GF-D8 (cell line): ENCODE results near the gene CUX1.
"Not testable (repeated sequence)": the region's sequence is repeated elsewhere in the genome, so short reads cannot be mapped to it uniquely, and the experiment has no call there.

Experiments used
- DNase-seq: peaks from one replicate; lab custom pipeline; 2025; lab: John Stamatoyannopoulos, UW

The CUX1 gene

DNA sequence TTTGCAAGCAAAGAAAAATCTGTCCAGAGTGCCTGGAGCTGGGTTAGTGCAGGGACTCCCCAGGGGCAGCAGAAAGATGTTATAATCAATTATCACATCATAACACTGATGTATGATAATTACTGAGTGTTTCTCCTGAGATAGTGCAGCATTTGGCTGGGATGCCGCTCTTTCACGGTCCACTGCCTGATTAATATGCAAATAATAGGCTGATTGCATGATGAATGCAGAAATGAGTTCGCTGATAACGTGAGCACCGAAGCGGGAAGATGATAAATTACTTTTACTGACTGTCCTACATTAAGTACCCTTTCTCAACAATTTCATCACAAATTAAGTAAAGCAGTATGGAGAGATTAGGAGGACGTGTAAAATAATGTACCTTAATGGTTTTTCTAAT lies 397.8 kb downstream of the CUX1 start:
- DNase-seq, result no peak

DNA sequence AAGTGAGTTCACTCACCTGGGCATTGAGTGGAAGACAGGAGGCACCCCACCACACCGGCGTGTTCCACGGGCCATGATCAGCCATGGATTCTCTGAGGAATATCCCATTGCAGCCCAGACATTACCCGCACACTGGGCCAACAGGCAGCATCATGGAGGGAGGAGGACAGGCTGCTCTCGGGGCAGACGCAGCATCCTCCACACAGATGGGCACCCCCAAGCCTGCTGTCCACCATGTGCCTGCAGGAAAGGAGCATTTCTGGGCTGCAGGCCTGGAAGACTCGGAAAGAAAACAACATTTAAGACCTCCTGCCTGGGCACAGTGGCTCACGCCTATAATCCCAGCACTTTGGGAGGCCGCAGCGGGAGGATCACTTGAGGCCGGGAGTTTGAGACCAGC lies 398.3 kb downstream of the CUX1 start:
- DNase-seq, result no peak

DNA sequence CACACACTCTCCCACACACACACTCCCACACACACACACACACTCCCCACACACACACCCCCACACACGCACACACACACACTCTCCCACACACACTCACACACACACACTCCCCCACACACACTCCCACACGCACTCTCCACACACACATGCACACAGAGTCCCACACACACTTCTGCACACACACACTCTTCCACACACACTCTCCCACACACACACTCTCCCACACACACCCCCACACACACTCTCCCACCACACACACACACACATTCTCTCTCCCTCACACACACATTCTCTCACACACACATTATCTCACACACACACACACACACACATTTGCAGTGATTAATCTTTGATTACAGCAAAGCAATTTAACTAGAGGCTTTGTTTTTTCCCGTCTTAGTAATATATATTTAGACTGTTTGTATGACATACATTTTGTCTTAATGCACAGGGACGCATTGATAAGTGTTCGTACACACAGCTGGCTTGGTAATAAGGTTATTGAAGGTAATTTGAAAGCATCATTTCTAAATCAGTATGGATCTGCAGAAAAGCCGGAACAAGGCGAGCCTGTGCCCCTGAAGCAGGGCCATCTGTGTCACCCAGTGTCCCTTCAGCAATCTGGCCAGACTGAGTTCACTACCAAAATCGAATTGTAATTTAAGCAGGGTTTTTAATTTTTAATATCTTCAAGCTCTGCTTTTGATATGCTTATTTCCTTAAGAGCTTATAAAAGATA lies 399.3 kb downstream of the CUX1 start:
- DNase-seq, result no peak

DNA sequence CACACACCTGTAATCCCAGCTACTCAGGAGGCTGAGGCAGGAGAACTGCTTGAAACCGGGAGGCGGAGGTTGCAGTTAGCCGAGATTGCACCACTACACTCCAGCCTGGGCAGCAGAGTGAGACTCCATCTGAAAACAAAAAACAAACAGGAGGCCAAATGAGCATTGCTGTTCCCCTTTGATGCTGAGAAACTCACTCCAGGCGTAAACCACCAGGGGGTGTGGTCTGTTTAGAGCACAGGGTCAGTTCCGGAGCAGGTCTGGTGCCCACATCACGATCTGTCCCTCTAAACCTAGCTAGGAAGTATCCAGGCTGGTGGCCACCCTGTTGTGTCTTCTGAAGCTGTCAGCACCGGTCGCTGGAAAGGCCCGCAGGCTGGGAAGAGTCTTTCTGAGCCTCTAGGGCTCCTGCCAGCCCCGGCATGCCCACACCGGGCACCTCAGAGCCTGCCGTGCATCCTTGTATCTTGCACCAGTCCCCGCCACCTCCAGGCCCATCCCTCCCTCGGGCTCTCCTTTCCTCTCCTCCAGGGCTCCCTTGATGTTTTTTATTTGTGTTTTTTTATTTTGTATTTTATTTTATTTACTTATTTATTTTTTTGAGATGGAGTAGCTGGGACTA lies 402.9 kb downstream of the CUX1 start:
- no peak for DNase-seq

DNA sequence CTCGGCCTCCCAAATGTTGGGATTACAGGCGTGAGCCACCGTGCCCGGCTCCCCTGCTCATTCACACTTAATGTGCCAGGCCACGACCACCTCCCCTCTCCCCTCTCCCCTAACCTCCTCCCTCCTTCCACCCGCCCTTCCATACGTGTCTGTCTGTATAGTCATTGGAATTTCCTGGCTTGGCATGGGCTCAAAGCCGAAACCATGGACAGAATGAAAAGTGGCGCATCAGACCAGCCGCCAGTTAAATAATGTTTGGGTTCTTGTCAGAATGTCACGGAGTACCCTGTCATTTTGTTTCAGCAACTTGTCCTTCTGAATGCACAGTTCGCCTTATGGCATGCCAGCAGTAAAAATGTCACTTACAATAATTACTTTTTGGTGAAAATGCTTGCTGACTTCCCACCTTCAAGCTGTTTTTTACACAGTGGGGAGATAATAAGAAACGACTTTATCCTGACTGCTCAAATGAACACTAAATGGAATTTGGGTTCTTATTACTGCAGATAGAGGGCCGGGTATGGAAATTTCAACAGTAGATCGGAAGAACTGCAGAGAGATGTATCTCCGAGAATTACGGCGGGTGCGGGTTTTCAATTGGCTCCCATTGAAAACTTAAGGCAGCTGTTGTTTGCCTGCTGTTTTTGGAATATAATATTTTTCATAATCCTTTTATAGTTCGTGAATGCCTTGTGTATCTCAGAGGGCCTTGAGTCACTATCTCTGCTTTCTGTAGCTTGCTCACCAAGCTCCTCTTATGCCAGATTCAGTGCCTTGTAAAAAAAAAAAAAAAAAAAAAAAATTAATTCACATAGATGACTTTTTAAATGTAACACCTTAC lies 403.8 kb downstream of the CUX1 start:
- DNase-seq, result no peak

DNA sequence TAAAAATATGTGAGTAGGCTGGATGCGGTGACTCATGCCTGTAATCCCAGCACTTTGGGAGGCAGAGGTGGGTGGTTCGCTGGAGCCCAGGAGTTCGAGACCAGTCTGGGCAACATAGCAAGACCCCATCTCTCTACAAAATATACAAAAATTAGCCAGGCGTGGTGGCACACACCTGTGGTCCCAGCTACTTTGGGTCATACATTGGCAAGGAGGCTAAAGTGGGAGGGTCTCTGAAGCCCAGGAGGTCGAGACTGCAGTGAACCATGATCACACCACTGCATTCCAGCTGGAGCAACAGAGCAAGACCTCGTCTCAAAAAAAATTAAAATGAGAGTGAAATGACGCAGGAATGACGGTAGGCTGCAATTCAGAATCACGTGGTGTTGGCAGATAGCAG lies 404.5 kb downstream of the CUX1 start:
- DNase-seq, result no peak

DNA sequence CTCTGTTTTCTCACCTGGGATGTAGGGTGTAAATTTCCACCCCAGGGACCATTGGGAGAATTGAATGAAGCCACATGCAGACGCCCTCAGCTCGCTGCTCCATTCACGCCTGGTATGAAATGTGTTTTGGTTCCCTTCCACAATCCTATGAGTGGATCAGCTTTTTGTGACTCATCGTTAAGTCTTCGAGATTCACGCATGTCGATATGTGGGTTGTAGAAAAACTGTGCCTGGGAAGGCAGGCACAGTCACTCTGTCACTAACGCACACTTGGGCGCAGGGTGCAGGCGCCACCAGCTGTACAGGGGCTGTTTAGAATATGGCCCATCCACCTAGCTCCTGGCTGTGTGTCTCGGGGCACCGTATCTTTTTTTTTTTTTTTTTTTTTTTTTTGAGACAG lies 405.0 kb downstream of the CUX1 start:
- no peak for DNase-seq

DNA sequence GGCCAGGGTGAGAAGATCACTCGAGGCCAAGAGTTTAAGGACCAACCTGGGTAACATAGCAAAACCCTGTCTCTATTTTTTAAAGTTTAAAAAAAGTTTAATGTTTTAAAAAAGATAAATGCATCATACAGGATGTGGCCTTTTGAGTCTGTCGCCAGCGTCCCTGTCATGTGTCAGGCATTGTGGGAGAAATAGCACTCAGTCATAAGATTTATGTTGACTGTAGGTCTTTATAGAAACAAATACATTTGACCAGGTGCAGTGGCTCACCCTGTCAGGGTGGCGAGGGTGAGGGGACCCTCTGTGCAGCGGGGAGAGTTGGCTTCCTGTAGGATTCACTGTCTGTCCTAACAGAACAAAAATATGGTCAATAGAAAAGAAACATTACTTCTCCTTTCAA lies 405.8 kb downstream of the CUX1 start:
- no peak for DNase-seq

DNA sequence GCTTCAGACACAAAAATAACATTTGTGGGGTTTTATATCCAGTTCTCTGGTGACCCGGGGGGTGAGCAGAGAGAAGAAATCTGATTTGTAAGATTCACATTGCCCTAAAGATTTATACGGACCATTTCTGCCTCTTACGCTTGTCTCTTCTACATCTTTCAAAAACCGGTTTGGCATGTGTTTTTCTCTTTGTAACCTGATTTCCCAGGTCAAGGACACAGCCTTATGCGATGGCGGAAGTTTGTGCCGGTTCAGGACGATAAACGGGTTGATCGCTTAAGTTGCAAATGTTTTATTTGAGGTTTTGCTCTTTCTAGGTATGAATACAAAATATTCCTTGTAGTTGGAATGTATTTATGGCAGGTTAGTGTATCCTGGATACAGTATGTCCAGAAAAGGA lies 407.6 kb downstream of the CUX1 start:
- no peak for DNase-seq

DNA sequence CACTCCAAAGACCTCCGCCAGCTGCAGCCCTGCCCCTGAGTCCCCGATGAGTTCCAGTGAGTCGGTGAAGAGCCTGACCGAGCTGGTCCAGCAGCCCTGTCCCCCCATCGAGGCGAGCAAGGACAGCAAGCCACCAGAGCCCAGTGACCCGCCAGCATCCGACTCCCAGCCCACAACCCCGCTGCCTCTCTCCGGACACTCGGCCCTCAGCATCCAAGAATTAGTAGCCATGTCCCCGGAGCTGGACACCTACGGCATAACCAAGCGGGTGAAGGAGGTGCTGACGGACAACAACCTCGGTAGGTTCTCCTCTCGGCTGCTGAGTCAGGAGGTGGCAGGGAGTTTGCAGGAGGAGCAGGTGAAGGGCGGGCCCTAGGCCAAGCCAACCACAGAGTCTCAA lies 409.9 kb downstream of the CUX1 start:
- DNase-seq, result no peak

DNA sequence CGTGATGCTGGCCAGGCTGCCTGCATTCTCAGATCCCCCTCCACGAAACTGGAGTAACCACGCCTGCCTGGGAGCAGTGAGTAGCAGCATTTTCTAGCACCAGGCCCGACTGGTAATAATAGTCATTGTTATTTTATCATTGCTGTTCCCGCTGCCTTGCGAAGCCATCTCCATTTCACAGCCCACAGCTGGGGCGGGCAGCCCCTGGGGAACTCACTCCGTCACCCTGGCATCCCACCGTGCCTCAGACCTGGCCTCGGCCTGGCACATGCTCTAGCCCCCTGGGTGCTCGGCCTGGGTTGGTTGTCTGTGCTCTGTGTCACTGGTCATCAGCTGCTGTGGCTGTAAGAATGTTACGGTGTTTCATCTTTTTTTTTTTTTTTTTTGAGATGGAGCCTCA lies 411.5 kb downstream of the CUX1 start:
- no peak for DNase-seq

DNA sequence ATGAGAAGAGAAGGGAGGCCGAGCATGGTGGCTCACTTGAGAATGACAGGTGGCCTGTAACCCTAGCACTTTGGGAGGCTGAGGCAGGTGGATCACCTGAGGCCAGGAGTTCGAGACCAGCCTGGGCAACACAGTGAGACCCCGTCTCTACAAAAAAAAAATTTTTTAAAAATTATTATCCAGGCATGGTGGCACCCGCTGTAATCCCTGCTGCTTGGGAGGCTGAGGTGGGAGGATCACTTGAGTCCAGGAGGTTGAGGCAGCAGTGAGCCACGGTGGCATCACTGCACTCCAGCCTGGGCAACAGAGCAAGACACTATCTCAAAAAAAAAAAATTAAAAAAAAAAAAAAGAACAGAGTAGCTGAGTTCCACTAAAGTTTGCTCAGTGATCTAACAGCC lies 412.7 kb downstream of the CUX1 start:
- DNase-seq, result not testable (repeated sequence)

DNA sequence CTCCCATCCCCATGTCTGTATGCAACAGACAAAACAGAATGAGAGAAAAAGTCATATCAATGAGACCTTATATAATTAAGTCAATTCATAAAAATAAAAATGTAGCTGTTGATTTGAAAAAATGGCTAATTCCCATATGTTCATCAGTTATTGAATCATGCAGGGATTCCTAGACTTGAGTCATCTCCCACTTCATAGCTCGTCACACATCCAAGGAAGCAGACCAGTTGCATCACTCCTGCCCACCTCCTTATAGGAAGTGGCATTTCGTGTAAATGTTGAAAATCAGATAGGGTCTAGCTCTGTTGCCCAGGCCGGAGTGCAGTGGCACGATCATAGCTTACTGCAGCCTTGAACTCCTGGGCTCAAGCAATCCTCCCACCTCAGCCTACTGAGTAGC lies 413.2 kb downstream of the CUX1 start:
- no peak for DNase-seq

DNA sequence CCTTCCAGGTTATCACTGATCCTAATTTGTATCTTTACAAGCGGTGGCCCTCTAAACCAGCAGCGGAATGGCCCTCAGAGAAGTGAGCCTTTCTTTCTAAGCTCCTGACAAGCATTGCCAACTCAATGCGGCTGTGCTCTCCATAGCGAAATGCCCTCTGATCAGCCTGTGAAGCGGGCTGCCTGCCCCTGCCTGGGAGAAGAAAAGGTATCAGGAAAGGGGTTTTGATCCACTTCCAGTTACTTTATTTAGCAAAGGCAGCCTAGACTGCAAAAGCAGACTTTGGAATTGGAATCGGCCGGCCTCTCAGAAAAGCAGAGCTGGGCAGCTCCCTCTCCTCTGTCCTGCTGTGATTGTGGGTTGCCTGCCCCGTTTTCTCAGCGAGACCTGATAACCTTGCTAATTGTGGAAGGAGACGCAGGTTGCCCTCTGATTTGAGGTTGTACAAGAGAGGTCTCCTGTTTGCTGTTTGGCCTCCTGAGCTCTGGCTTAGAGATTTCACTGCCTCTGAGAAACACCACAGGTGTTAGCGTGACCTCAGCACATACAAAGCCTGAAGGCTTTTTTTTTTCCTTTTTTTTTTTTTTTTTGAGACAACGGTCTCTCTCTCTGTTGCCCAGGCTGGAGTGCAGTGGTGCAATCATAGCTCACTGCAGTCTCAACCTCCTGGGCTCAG lies 415.3 kb downstream of the CUX1 start:
- DNase-seq, result no peak

DNA sequence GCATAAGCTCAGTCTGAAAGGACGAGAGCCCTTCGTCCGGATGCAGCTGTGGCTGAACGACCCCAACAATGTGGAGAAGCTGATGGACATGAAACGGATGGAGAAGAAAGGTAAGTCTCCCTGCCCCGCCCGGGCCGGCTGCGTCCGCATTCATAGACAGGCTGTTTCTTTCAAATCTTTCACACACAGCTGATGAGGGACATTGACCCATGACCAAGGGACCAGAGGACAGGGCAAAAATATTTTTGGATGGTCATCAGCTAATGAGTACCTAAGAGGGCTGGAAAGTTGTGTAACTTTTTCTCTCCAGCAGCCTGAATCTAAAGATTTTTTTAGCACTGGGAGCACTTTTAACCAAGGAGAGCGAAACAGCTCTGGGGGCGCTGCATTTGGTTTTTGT lies 416.7 kb downstream of the CUX1 start:
- DNase-seq, result no peak

DNA sequence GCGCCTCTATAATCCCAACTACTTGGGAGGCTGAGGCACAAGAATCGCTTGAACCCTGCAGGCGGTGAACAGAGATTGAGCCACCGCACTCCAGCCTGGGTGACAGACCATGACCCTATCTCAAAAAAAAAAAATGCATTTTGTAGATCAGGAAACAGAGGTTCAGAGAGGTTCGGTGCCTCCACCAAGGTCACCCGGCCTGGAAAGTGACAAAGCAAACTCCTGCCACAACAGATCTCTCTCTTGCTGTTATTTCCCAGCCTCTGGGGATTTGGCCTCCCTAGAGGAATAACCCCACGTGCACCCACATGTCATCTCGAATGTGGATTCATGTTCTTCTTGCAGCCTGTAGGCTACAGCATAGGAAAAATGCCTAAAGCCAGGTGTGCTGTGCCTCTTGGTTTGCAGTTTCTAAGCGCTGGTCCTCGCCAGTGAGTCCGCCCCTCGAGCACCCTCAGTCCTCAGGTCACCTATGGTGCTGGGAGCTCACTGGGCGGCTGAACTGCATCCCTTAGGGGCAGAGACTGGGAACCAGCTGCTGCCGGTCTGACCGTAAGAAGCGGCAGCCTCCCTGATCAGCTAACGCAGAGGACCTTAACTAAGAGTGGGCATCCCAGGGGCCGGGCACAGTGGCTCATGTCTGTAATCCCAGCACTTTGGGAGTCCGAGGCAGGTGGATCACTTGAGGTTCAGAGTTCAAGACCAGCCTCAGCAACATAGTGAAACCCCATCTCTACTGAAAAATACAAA lies 417.6 kb downstream of the CUX1 start:
- no peak for DNase-seq

DNA sequence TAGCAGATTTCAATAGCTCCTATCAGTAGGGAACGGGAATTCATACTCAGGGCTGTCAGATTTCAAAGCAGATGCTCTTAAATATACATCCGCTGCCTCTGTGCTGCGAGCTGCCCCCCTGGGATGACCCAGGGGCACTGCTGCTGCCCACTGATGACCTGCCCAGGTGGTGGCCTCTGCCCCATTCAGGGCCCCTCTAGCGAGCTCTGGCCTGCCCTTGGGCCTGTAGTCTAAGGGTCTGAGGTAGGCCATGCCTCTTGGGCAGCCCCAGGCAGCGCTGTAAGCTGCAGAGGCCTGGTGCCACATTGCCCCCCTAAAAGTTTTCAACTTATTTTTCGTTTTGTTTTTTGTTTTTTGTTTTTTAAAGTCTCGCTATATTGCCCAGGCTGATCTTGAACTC lies 418.7 kb downstream of the CUX1 start:
- no peak for DNase-seq

DNA sequence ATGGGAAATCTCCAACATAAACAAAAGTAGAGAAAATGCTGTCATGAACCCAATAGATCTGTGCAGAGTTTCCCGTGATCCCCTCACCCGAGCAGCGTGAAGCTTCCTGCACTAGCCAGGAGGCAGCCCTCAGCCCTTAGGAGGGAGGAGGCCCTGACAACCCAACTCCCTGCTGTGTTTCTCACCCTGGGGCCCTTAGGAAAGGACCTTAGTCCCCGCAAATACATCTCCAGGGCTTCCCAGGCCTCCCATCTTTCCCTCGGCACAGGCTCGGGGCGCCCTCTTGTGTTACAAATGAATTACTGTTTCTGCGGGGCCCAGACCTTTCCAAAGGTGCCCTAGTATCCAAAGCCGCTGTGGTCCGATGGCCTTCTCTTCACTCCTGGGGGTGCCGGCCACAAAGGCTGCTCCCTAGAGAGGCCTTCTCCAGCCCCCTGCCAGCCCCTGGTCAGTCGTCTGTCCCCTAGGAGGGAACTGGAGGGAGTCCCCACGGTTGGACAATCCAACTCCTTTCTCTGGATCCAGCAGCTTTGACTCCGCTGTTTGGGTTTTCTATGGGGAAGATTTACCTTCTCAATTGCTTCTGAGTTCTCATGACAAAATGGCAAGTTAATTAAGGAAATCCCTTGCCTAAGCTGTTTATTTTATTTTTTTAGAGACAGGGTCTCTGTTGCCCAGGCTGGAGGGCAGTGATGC lies 419.3 kb downstream of the CUX1 start:
- no peak for DNase-seq

DNA sequence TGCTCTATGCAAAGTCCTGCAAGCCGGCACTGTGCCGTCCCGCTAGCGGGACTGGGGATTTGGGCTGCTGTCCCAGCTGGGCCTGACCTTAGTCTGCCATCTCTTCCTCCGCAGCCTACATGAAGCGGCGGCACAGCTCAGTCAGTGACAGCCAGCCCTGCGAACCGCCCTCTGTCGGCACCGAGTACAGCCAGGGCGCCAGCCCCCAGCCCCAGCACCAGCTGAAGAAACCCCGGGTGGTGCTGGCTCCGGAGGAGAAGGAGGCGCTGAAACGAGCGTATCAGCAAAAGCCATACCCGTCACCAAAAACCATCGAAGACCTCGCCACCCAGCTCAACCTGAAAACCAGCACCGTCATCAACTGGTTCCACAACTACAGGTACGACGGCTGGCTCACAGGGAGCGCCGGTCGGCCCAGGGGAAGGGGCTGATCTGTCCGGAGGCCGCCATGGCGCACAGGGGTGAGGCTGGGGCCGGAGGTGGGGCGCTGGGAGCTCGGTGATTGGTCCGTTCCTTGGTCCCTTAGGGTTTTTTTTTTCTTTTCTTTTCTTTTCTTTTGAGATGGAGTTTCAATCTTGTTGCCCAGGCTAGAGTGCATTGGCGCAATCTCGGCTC lies 421.9 kb downstream of the CUX1 start:
- DNase-seq, result no peak

DNA sequence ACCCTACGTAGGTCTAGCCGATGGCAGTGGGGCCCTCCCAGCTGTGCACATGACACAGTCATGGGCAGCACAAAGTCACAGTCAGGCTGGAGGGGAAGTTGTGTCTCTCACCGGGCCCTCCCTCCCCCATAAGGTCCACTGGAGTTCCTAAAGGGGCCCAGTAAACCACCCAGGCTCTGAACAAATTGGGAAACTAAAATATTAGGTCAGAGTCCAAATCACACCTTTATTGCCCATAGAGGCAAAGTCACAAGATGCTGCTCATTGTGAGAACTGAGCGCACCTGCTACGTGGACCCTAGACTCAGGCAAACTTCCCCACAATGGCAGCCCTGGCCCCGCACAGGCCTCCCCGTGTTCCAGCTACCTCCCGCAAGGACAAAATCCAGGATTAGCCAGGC lies 424.0 kb downstream of the CUX1 start:
- DNase-seq, result no peak

DNA sequence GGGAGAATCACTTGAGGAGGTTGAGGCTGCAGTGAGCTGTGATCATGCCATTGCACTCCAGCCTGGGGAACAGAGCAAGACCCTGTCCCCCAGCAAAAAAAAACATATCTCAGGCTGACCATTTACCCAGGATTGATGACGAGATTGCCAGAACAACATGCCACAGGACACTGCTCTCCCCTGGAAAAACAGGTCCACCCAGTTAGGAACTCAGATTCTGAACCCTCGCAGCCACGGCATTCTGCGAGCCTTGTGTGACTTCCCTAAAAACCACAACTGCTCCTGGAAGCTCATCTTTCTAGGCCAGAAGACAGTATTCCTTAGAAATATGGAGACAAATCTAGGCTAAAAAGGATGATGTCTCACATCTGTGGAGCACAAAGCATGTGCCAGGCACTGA lies 427.2 kb downstream of the CUX1 start:
- DNase-seq, result no peak
